HCT116 (cell line): ENCODE measurements around the gene DMD. TPM values are rescaled to one million over a fixed set of nuclear protein-coding genes. Genes with fewer than 3 reads are reported as not detected.

ENCODE experiments used
- ATAC-seq: fragments of 200-7000 bp; cut with Tn5 transposase; 2 replicates; pipeline ENCODE4 v1.9.1; 2020; ENCODE audit warnings: mild to moderate bottlenecking, moderate library complexity
- BruUV-seq: library from RNA; stranded (reverse); fragments of 400-500 nt; replicated peaks from 2 replicates; lab custom pipeline; 2021; lab: Mats Ljungman, UMichigan
- CTCF ChIA-PET: fragments of 300-600 bp; sonication (Branson Sonifier 250); formaldehyde crosslinking; loops from one replicate; lab custom pipeline; 2021; ENCODE audit warnings: antibody characterized with exemption; lab: Charles Lee
- POLR2A ChIA-PET: fragments of 300-600, 350-600 bp; sonication (Branson Sonifier 250); formaldehyde crosslinking; loops from one replicate; lab custom pipeline; 2021; ENCODE audit warnings: antibody characterized with exemption; lab: Charles Lee
- RAD21 ChIA-PET, 2 experiments: fragments of 300-600 bp; sonication (Branson Sonifier 250); formaldehyde crosslinking; loops; one replicate each; lab custom pipeline; 2023; ENCODE audit warnings: low total read pairs in 2 of 2; ENCODE audit not compliant: uncharacterized antibody in 2 of 2, unreplicated experiment in 2 of 2, low non-redundant PET in 1 of 2; lab: Charles Lee
- DNase-seq: peaks from one replicate; pipeline ENCODE4 v3.0.0-alpha.2; 2010; ENCODE audit warnings: low read depth, low spot score
- H2AFZ ChIP-seq: fragments of 200-600 bp; shearing (Covaris generic), sonication (generic); 2 replicates; pipeline ENCODE4 v1.6.1; 2017; ENCODE audit warnings: low read depth, mixed run types, mixed read lengths, antibody characterized with exemption, low read length; ENCODE audit not compliant: poor library complexity, severe bottlenecking
- H3K27ac ChIP-seq: 2 replicates; pipeline ENCODE4 v1.5.1; 2012; ENCODE audit warnings: low read depth, low read length
- H3K27me3 ChIP-seq: fragments of 200-600 bp; sonication (generic); 2 replicates; pipeline ENCODE4 v1.6.1; 2016; ENCODE audit warnings: mixed run types, low read length, mixed read lengths; ENCODE audit not compliant: insufficient read depth
- H3K36me3 ChIP-seq, 2 experiments: fragments of 200-500 bp in 1 of 2; fragments of 200-600 bp in 1 of 2; sonication (Bioruptor generic) in 1 of 2; sonication (generic) in 1 of 2; 2 replicates each; pipeline versions ENCODE4 v1.5.1 to v1.6.1; 2014 to 2016; ENCODE audit warnings: low read length in 2 of 2, inconsistent platforms in 1 of 2, mixed read lengths in 1 of 2, mixed run types in 1 of 2; ENCODE audit not compliant: insufficient read depth in 2 of 2, control insufficient read depth in 1 of 2
- H3K4me1 ChIP-seq, 2 experiments: fragments of 200-600 bp in 1 of 2; sonication (generic) in 1 of 2; 2 replicates each; pipeline versions ENCODE4 v1.5.1 to v1.6.1; 2012 to 2017; ENCODE audit warnings: low read length in 2 of 2, inconsistent platforms in 1 of 2, mild to moderate bottlenecking in 1 of 2, mixed read lengths in 1 of 2, mixed run types in 1 of 2, moderate library complexity in 1 of 2; ENCODE audit not compliant: insufficient read depth in 2 of 2, control insufficient read depth in 1 of 2
- H3K4me2 ChIP-seq: fragments of 200-600 bp; sonication (generic); 2 replicates; pipeline ENCODE4 v1.6.1; 2017; ENCODE audit warnings: mixed run types, low read length, mixed read lengths
- H3K4me3 ChIP-seq, 2 experiments: fragments of 200-600 bp in 1 of 2; sonication (generic) in 1 of 2; replicated peaks in 1 of 2; 2 replicates each; pipeline ENCODE4 v1.5.1; 2011 to 2016; ENCODE audit warnings: low read length in 2 of 2, control low read depth in 1 of 2, low read depth in 1 of 2, mild to moderate bottlenecking in 1 of 2, mixed read lengths in 1 of 2, mixed run types in 1 of 2
- H3K79me2 ChIP-seq: fragments of 200-600 bp; sonication (generic); 2 replicates; pipeline ENCODE4 v1.6.1; 2017; ENCODE audit warnings: mild to moderate bottlenecking, mixed run types, low read length, moderate library complexity, mixed read lengths; ENCODE audit not compliant: insufficient read depth
- H3K9ac ChIP-seq: fragments of 200-600 bp; sonication (generic); 2 replicates; pipeline ENCODE4 v1.6.1; 2016; ENCODE audit warnings: low read length, mixed read lengths
- H3K9me2 ChIP-seq: fragments of 200-600 bp; sonication (generic), shearing (Covaris generic); 2 replicates; pipeline ENCODE4 v1.6.1; 2017; ENCODE audit warnings: mixed run types, mild to moderate bottlenecking, moderate library complexity; ENCODE audit not compliant: insufficient read depth
- H3K9me3 ChIP-seq, 2 experiments: fragments of 200-500 bp in 1 of 2; fragments of 200-600 bp in 1 of 2; sonication (Bioruptor generic) in 1 of 2; sonication (generic) in 1 of 2; 2 replicates each; pipeline ENCODE4 v1.6.1; 2014 to 2017; ENCODE audit warnings: low read length in 2 of 2, mixed read lengths in 2 of 2, inconsistent platforms in 1 of 2, low read depth in 1 of 2, mild to moderate bottlenecking in 1 of 2, mixed run types in 1 of 2, moderate library complexity in 1 of 2; ENCODE audit not compliant: control insufficient read depth in 1 of 2, insufficient read depth in 1 of 2
- H4K20me1 ChIP-seq: fragments of 200-600 bp; sonication (generic), shearing (Covaris generic); 2 replicates; pipeline ENCODE4 v1.6.1; 2017; ENCODE audit warnings: mixed run types, mild to moderate bottlenecking, moderate library complexity; ENCODE audit not compliant: insufficient read depth
- CBX3 ChIP-seq: IDR thresholded peaks from 2 replicates; pipeline ENCODE4 v1.6.1; 2012; ENCODE audit warnings: low read depth
- CEBPB ChIP-seq: IDR thresholded peaks from 2 replicates; pipeline ENCODE4 v1.6.1; 2012; ENCODE audit warnings: low read depth
- CTCF ChIP-seq, 3 experiments: fragments of 200-600 bp in 1 of 3; sonication (generic) in 1 of 3; IDR thresholded peaks in 2 of 3; conservative IDR thresholded peaks in 1 of 3; 2 replicates each; pipeline ENCODE4 v1.5.1; 2012 to 2017; ENCODE audit warnings: low read depth in 2 of 3, low read length in 2 of 3, antibody characterized with exemption in 1 of 3, borderline replicate concordance in 1 of 3, control low read depth in 1 of 3, mild to moderate bottlenecking in 1 of 3, mixed read lengths in 1 of 3, mixed run types in 1 of 3, moderate library complexity in 1 of 3; ENCODE audit not compliant: insufficient read depth in 1 of 3
- EZH2 ChIP-seq: fragments of 200-600 bp; sonication (generic); IDR thresholded peaks from 2 replicates; pipeline ENCODE4 v1.6.1; 2017; ENCODE audit warnings: antibody characterized with exemption, mixed run types
- EZH2phosphoT487 ChIP-seq: fragments of 200-600 bp; IDR thresholded peaks from 2 replicates; pipeline ENCODE4 v1.6.1; 2018; ENCODE audit warnings: antibody characterized with exemption, borderline replicate concordance
- FOSL1 ChIP-seq: IDR thresholded peaks from 2 replicates; pipeline ENCODE4 v1.6.1; 2012; ENCODE audit warnings: low read depth
- MAX ChIP-seq: IDR thresholded peaks from 2 replicates; pipeline ENCODE4 v1.6.1; 2012
- POLR2A ChIP-seq: IDR thresholded peaks from 2 replicates; pipeline ENCODE4 v1.7.0; 2011; ENCODE audit warnings: borderline replicate concordance; ENCODE audit not compliant: insufficient read depth, insufficient read length; ENCODE audit errors: extremely low read depth
- POLR2AphosphoS5 ChIP-seq: IDR thresholded peaks from 2 replicates; pipeline ENCODE4 v1.6.1; 2011; ENCODE audit warnings: mild to moderate bottlenecking, low read depth, low read length, moderate library complexity
- SIN3A ChIP-seq: IDR thresholded peaks from 2 replicates; pipeline ENCODE4 v1.6.1; 2012; ENCODE audit warnings: low read depth
- SP1 ChIP-seq: IDR thresholded peaks from 2 replicates; pipeline ENCODE4 v1.6.1; 2012; ENCODE audit warnings: low read depth
- TCF7L2 ChIP-seq: IDR thresholded peaks from 2 replicates; pipeline ENCODE4 v1.7.0; 2011; ENCODE audit warnings: borderline replicate concordance, inconsistent platforms; ENCODE audit not compliant: insufficient read depth, insufficient read length; ENCODE audit errors: extremely low read depth
- ZNF274 ChIP-seq: fragments of 200-500 bp; sonication (Bioruptor generic); IDR thresholded peaks from 2 replicates; pipeline ENCODE4 v1.6.1; 2014; ENCODE audit warnings: mild to moderate bottlenecking, low read depth, low read length, inconsistent platforms
- intact Hi-C: fragments of 100-400 bp; cut with micrococcal nuclease; formaldehyde crosslinking; loops from 2 replicates; pipeline ENCODE4 v1.10.0; 2022
- total RNA-seq: library from RNA; stranded (reverse); gene quantifications from one replicate; pipeline ENCODE4 v1.2.1, GENCODE V29; 2021; ENCODE audit not compliant: unreplicated experiment

Gene DMD
- total RNA-seq, 1 experiment from 2014 or later: 0.05 TPM

GRCh38 chrX:31170792-31171191, 2040.6 kb downstream of the DMD start:
- Histone ChIP-seq H3K9me3 (no peaks in the 10 kb centered on the region), H3K4me3 (no peak overlapping the region), H3K79me2 (no peaks in the 10 kb centered on the region), H3K4me1 (no peaks in the 10 kb centered on the region), H3K4me2 (no peak overlapping the region), H3K27me3 (no peaks in the 10 kb centered on the region), H3K9me2 (no peaks in the 10 kb centered on the region), H3K27ac (no peak overlapping the region), H4K20me1 (no peaks in the 10 kb centered on the region), H2AFZ (no peak overlapping the region), H3K36me3 (no peaks in the 10 kb centered on the region), H3K9ac (no peak overlapping the region)
- ChIA-PET POLR2A (no interaction called here), RAD21 (no interaction called here), CTCF (no interaction called here)
- DNase-seq: no peak
- no TSS peak for BruUV-seq
- ATAC-seq: no peak
- TF ChIP-seq EZH2phosphoT487 (no peak), MAX (no peak), TCF7L2 (no peak), CEBPB (no peak)
- intact Hi-C loops: no loop called here

GRCh38 chrX:31168551-31168950, 2042.8 kb downstream of the DMD start:
- Histone ChIP-seq H3K9me2 (no peaks in the 10 kb centered on the region), H3K4me3 (no peak overlapping the region), H4K20me1 (no peaks in the 10 kb centered on the region), H3K36me3 (no peaks in the 10 kb centered on the region), H3K9me3 (no peaks in the 10 kb centered on the region), H3K4me2 (no peak overlapping the region), H2AFZ (no peak overlapping the region), H3K9ac (no peak overlapping the region), H3K4me1 (no peaks in the 10 kb centered on the region)
- ATAC-seq (no peak), DNase-seq (no peak)
- intact Hi-C loops: no loop called here
- CTCF ChIA-PET: no interaction called here
- POLR2A ChIA-PET: no interaction called here
- no TSS peak for BruUV-seq
- RAD21 ChIA-PET: no interaction called here
- TF ChIP-seq EZH2phosphoT487: no peak
- TF ChIP-seq POLR2A: no peak
- TF ChIP-seq EZH2: no peak
- no peak for TF ChIP-seq CBX3
- no peak for TF ChIP-seq POLR2AphosphoS5
- TF ChIP-seq TCF7L2: no peak
- no peak for TF ChIP-seq ZNF274
- TF ChIP-seq FOSL1: no peak
- no peak for TF ChIP-seq CEBPB
- TF ChIP-seq CTCF (IDR thresholded peaks at IDR 0.05 in 2 of 3, conservative IDR thresholded peaks at IDR 0.05 in 1 of 3; ENCODE audit: borderline replicate concordance in 1 of 3, insufficient read depth in 1 of 3, low read depth in 2 of 3, low read length in 2 of 3): no peak
- TF ChIP-seq SIN3A: no peak
- no peak for TF ChIP-seq SP1
- TF ChIP-seq, all 23 proteins: peak for 0
- no peak overlapping the region for H3K27ac ChIP-seq
- no peaks in the 10 kb centered on the region for H3K27me3 ChIP-seq
- H3K79me2 ChIP-seq: no peaks in the 10 kb centered on the region
